Kidney (tissue), 14 donors: ENCODE results near the gene CDV3. TPM values are rescaled to one million over a fixed set of nuclear protein-coding genes. Genes with fewer than 3 reads are reported as not detected.
"Not testable (repeated sequence)": the region's sequence is repeated elsewhere in the genome, so short reads cannot be mapped to it uniquely, and the experiment has no call there.

Experiments
- DNase-seq, 5 donors: peaks; one replicate each; pipeline ENCODE4 v3.0.0-alpha.2; 2013 to 2020
- FAIRE-seq: peaks from 2 replicates; lab custom pipeline; 2012; peaks lifted over from hg19 to GRCh38; lab: Jason Lieb, UNC
- H3K27ac ChIP-seq, 2 donors: one replicate each; pipeline ENCODE4 v1.7.0; 2013; ENCODE audit warnings: low read depth in 2 of 2, low read length in 2 of 2, inconsistent platforms in 1 of 2
- H3K27me3 ChIP-seq: one replicate; pipeline ENCODE4 v1.7.1; 2013; ENCODE audit warnings: low read length, inconsistent platforms; ENCODE audit not compliant: control insufficient read depth, insufficient read depth
- H3K36me3 ChIP-seq, 3 donors: one replicate each; pipeline versions ENCODE4 v1.7.0 to v1.7.1; 2013; ENCODE audit warnings: low read length in 3 of 3, control low read depth in 1 of 3, inconsistent platforms in 1 of 3; ENCODE audit not compliant: insufficient read depth in 3 of 3, control insufficient read depth in 2 of 3
- H3K4me1 ChIP-seq, 3 donors: one replicate each; pipeline versions ENCODE4 v1.7.0 to v1.7.1; 2013; ENCODE audit warnings: low read length in 3 of 3, inconsistent platforms in 1 of 3, low read depth in 1 of 3; ENCODE audit not compliant: control insufficient read depth in 2 of 3, insufficient read depth in 2 of 3
- H3K4me3 ChIP-seq, 3 donors: one replicate each; pipeline versions ENCODE4 v1.7.0 to v1.8.1; 2013; ENCODE audit warnings: low read length in 3 of 3, control low read depth in 1 of 3, inconsistent platforms in 1 of 3
- H3K9ac ChIP-seq, 3 donors: one replicate each; pipeline versions ENCODE4 v1.7.0 to v1.7.1; 2013; ENCODE audit warnings: low read length in 3 of 3, control low read depth in 1 of 3, inconsistent platforms in 1 of 3
- H3K9me3 ChIP-seq, 3 donors: one replicate each; pipeline versions ENCODE4 v1.7.0 to v1.7.1; 2013; ENCODE audit warnings: low read length in 3 of 3, control low read depth in 1 of 3, inconsistent platforms in 1 of 3; ENCODE audit not compliant: control insufficient read depth in 2 of 3, insufficient read depth in 1 of 3
- CTCF ChIP-seq: IDR thresholded peaks from 3 replicates; pipeline ENCODE4 v1.5.1; 2012; ENCODE audit warnings: mild to moderate bottlenecking, moderate library complexity, borderline replicate concordance; ENCODE audit not compliant: insufficient read depth; ENCODE audit errors: extremely low read depth
- intact Hi-C: fragments of 100-400 bp; cut with DNase I; formaldehyde crosslinking; loops from one replicate; pipeline ENCODE4 v1.11.1; 2022
- polyA plus RNA-seq: library from polyadenylated mRNA; stranded (reverse); fragments of 350-450 nt; fragmentation: Illumina TruSeq; extraction: RNeasy Lipid Tissue Mini Kit (QIAGEN cat#74804); gene quantifications from one replicate; pipeline ENCODE4 v1.2.3, GENCODE V29; 2014; ENCODE audit warnings: low read depth, low replicate concordance; ENCODE audit not compliant: insufficient read depth
- total RNA-seq: library from RNA; stranded (reverse); fragmentation: NEBNext Ultra II Directional; extraction: Animal tissue kit (Norgen Biotek cat#: 25700); gene quantifications from one replicate; pipeline ENCODE4 v1.2.1, GENCODE V29; 2021
- donor health status: control.
- donor health status: control.
- donor health status: control.
- donor health status: control.
- donor health status: control.
- donor health status: DM: yes; HTN: yes; CAD: no.
- donor health status: Normal renal cell carcinoma (clear cell type).

Gene CDV3
- total and polyA plus RNA-seq, 2 donors from 2014 or later: 53.2 to 154 TPM

DNA sequence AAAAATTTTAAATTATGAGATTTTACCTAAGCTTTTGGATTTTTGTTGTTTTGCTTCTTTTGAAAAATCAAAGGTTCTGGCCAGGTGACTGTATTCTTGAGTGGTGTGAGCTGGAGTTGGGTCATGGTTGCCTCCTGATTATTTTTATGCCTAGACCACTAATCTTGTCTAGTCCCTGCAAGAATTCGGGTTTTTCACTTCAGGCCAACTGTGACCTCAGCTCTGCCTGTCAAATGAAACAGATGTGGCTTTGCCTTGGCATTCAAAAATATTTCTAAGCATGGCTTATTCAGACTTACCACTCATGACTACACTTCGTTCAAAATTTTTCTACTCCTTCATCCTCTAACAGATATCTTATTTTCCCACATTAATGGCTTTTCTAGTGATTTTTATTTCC, 25.4 kb upstream of the CDV3 start:
- no peaks in the 10 kb centered on the region for H3K27me3 ChIP-seq

DNA sequence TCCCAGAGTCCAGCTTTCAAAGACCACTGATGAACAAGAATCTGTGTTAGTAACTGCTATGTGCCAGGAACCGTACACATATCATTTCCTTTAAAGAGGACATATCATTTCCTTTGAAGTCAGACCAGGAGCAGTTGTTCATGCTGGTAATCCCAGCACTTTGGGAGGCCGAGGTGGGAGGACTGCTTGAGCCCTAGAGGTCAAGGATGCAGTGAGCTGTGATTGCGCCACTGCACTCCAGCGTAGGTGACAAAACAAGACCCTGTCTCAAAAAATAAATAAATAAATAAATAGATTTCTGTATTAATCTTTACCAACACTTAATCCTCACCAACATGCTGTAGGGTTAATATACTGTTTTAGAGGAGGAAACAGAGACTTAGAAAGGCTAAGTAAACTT, 23.9 kb upstream of the CDV3 start:
- H3K9me3 ChIP-seq: no peaks in the 10 kb centered on the region
- no peak for TF ChIP-seq CTCF
- H3K27ac ChIP-seq: no peak overlapping the region
- intact Hi-C loops: no loop called here
- H3K4me3 ChIP-seq: no peak overlapping the region
- no peaks in the 10 kb centered on the region for H3K27me3 ChIP-seq
- peaks cover 0 to 6% (median 0%) of the 10 kb centered on the region in 3 donors for H3K4me1 ChIP-seq
- no peak overlapping the region for H3K9ac ChIP-seq
- FAIRE-seq (no peak), DNase-seq (no peak)
- no peaks in the 10 kb centered on the region for H3K36me3 ChIP-seq

More for the DNA sequence above, 25.4 kb upstream of the CDV3 start:
- H3K9me3 ChIP-seq: no peaks in the 10 kb centered on the region
- TF ChIP-seq CTCF: no peak
- H3K36me3 ChIP-seq: no peaks in the 10 kb centered on the region
- H3K9ac ChIP-seq: no peak overlapping the region
- FAIRE-seq (no peak), DNase-seq (no peak)
- H3K4me1 ChIP-seq: peaks cover 0 to 6% (median 0%) of the 10 kb centered on the region in 3 donors
- no peak overlapping the region for H3K27ac ChIP-seq
- intact Hi-C loops: no loop called here
- no peak overlapping the region for H3K4me3 ChIP-seq

DNA sequence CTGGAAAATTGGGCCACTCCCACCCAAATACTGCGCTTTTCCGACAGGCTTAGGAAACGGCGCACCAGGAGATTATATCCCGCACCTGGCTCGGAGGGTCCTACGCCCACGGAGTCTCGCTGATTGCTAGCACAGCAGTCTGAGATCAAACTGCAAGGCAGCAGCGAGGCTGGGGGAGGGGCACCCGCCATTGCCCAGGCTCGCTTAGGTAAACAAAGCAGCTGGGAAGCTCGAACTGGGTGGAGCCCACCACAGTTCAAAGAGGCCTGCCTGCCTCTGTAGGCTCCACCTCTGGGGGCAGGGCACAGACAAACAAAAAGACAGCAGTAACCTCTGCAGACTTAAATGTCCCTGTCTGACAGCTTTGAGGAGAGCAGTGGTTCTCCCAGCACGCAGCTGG, 21.9 kb upstream of the CDV3 start:
- H3K27ac ChIP-seq, H3K4me1 ChIP-seq, DNase-seq, H3K36me3 ChIP-seq, intact Hi-C loops, H3K4me3 ChIP-seq, H3K9me3 ChIP-seq, FAIRE-seq, H3K27me3 ChIP-seq, H3K9ac ChIP-seq: not testable (repeated sequence)

DNA sequence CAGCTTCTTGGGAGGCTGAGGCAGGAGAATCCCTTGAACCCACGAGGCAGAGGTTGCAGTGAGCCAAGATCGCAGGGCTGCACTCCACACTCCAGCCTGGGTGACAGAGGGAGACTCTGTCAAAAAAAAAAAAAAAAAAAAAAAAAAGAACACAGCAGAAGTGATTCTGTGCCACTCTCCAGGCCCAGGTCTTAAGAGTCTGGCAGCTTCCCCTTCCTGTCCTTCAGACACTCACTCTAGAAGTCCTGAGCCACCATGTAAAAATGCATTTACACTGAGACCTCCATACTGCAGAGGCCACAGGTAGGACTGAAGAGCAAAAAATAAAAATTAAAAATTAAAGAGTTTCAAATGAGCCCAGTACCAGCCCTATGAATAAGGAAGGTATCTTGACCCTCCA, 11.8 kb upstream of the CDV3 start:
- Histone ChIP-seq H3K36me3 (no peaks in the 10 kb centered on the region), H3K9ac (no peak overlapping the region), H3K27ac (no peak overlapping the region), H3K4me1 (no peaks in the 10 kb centered on the region), H3K4me3 (no peak overlapping the region), H3K27me3 (no peaks in the 10 kb centered on the region), H3K9me3 (peaks cover 0 to 3% (median 0%) of the 10 kb centered on the region in 3 donors)
- FAIRE-seq (no peak), DNase-seq (no peak)
- no peak for TF ChIP-seq CTCF
- intact Hi-C loops: no loop called here
